ENCODE measurements around the gene ACOX2.

DNA sequence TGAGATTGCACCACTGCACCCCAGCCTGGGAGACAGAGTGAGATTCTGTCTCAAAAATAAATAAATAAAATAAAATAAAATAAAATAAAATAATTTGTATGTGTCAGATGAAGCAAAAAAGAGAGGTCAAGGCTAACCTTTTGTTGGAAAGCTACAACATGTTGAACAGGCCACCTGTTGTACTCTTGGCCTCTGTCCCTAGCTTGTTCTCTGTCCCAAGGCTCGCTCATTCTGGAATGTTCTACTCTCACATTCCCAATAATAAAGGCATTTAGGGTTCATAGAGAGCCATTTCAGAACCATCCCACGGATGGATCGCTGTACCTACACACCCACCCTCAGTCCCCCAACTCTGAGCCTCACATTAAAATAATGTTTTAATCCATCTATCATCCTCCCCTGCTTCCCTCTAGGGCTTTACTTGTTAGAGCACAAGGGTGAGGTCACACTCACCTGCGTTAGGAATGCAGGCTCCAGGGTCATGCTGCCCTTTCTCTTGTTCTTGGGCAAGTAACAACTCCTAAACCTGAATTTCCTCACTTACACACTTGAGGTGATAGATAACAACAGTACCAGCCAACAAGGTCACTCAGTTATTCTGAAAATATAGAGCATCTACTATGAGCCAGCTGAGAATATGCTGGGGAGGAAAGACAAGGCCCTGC lies 70.0 kb downstream of the ACOX2 start:
- no peak for TF ChIP-seq EZH2 (IDR thresholded peaks at IDR 0.05; ENCODE audit: low read depth)
- TF ChIP-seq, protein P1, sequence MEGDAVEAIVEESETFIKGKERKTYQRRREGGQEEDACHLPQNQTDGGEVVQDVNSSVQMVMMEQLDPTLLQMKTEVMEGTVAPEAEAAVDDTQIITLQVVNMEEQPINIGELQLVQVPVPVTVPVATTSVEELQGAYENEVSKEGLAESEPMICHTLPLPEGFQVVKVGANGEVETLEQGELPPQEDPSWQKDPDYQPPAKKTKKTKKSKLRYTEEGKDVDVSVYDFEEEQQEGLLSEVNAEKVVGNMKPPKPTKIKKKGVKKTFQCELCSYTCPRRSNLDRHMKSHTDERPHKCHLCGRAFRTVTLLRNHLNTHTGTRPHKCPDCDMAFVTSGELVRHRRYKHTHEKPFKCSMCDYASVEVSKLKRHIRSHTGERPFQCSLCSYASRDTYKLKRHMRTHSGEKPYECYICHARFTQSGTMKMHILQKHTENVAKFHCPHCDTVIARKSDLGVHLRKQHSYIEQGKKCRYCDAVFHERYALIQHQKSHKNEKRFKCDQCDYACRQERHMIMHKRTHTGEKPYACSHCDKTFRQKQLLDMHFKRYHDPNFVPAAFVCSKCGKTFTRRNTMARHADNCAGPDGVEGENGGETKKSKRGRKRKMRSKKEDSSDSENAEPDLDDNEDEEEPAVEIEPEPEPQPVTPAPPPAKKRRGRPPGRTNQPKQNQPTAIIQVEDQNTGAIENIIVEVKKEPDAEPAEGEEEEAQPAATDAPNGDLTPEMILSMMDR (conservative IDR thresholded peaks at IDR 0.05) = no peak
